ENCODE measurements around the gene SLC5A10. TPM values are rescaled to one million over a fixed set of nuclear protein-coding genes. Genes with fewer than 3 reads are reported as not detected.

Gene SLC5A10
- total RNA-seq, 1 experiment from 2014 or later, result not detected

DNA sequence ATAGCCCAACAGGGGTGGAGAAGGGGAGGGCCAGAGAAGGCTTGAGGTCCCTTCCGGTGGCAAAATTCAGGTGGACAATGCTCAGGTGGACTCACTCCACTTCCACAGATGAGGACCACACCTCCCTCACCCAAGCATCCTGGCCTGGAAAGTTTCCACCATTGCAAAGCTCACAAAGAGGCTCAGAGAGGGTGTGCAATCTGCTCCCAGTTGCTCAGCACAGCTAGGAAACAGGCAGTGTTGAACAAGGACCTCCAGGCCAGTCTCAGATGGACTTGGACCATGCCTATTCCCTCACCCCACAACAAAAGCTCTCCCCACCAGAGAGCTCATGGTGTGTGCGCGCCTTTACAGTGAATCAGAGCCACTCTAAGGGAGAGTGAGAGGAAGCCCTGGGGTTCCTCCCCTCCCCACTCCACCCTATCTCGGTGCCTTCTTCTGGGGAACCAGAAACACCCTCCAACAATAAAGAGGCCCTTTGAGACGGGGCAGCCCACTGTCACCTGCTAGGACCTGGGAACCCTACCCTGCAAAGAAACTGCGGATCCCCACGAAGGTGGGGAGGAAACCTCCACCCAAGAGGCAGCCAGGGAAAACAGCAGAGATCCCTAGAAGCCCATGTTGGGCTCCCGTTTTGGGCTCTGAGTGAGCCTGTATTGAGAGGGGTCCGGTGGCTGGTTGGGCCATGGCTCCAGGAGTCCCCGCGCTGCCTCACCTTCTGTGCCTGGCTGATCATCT lies 51.0 kb downstream of the SLC5A10 start:
- DNase-seq (ENCODE audit: low read depth), result peak; percentile 52

DNA sequence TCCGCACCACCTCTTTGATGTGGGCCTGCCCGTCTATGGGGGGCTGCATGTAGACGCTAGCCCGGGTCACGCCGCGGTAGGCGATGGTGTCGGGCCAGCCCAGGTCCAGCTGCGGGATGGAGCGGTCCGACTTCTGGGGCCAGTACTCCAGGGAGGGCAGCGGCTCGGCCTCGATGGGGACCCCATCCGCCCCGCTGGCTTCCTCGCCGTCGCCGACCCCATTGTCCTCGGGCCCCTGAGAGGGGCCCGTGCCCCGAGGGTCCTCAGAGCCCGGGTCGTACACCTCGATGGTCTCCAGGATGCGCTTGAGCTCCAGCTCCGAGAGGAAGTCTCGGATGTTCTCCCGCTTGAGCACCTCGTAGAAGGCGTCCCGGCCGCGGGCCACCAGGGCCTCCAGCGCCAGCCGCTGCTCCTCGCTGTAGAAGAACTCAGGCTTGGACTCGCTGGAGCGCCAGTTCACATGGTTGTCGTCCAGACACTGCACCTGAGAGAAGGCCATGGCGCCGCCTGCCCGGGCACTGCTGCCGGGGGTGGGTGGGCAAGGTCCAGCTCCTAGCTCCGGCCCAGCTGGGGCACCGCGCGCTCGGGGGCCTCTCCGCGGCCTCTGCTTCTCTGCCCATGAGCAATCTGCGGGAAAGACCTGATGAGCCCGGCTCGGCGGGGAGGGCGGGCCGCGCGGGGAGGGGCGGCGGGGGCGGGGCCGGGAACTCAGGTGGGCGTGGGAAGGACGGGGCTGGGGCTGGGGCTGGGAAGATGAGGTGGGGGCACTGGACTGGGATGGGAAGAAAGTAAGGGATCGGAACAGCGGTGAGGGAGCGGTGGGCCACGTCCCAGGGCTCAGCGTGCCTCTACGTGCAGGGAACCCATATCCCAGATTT lies 51.8 kb downstream of the SLC5A10 start:
- DNase-seq (ENCODE audit: low read depth), result no peak

DNA sequence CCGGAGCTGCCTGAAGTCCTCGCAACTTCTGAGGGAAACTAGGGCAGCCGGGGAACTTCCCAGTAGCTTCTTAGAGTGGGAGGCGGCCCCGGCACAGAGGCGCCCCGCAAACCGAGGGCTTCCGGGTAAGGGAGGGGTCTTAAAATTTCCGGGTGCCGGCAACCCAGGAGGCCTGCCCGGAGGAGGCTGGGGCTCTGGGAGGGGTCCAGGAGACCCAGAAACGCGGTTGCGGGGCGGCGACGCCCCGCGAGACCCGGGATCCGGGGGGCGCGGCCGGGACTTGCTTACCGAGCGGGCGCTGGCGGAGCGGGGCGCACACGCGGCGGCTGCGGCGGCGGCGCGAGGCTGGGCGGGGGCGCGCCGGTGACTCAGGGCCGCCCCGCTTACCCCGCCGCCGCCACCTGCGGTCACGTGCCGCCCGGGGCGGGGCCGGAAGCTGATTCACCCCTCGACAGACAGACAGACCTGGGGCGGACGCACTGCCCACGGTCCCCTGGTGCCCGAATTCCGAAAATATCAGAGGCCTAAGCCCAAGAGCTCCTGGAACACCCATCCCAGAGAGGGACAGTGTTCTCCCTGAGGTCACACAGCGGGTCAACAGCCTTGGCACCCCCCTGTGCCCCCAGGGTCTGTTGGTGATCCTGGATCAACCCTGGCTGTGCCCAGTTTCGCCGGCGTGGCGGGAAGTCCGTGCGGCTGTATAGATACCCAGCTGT lies 52.6 kb downstream of the SLC5A10 start, which contains the start of gene FAM83G:
FAM83G (minus strand) TSS at position 344 of the 716 bp plus-strand sequence. CDS start 723 bp downstream, outside the sequence.
- peak; percentile 84 for DNase-seq (ENCODE audit: low read depth)

DNA sequence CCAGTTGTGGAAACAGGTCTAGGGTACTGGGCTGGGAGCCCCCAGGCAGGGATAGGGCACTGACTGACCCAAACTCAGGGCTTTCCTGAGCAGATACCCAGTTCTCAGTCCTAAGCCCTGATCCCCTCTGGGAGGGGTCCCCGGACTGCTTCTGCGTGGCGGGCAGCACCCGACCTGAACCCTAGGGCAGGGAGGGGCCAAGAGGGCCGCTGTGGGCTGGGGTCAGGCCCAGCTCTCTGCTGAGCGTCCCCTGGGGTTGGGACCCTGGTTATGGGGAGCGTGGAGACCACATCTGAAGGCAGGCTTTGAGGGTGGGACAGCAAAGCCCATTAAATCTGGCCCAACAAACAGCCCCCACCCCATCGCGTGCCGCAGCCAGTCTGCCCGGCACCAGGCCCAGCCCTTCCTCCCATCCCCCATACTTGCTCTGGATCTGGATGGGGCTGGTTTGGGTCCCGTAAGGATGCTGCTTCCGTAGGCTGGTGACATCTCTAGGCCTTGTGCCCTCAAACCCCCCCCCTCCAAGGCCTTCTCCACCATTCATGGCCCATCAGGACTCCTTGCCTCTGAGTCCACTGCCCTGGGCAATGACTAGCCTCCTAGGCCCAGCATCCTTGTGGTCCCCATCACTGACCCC lies 53.3 kb downstream of the SLC5A10 start:
- DNase-seq (ENCODE audit: low read depth), result no peak

DNA sequence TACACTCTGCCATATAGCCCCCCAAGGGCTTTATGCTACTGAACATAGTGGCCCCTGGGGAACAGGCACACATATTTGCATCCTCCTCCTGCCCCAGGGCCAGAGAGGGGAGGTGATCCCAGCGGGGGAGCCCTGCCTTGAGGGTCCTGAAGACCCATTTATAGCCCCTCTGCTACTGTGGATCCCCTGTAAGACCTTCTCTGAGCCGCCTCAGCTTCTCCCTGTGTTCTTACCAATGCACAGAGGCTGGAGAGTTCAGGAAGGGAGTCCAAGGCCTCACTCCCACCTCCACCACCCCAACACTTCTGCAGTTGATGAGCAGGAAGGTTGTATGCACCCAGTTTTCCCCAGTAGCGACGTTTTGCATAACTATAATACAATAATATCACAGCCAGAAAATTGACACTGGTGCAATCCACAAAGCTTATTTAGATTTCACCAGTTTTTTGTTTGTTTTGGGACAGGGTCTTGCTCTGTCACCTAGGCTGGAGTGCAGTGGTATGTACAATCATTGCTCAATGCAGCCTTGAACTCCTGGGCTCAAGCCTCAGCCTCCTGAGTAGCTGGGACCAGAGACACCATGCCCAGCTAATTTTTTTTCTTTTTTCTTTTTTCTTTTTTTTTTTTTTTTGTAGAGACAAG lies 53.9 kb downstream of the SLC5A10 start:
- no peak for DNase-seq (ENCODE audit: low read depth)

DNA sequence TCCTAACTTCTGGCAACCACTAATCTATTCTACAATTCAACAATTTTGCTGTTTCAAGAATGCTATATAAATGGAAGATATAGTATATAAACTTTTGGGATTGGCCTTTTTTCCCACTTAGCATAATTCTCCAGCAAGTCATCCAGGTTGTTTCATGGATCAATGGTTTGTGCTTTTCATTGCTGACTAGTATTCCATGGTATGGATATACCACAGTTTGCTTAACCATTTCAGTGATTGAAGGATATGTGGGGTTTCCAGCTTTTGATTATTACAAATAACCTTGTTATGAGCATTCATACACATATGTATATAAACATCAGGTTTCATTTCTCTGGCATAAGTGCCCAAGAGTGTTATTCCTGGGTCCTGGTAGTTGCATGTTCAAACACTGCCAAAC lies 54.7 kb downstream of the SLC5A10 start:
- no peak for DNase-seq (ENCODE audit: low read depth)

DNA sequence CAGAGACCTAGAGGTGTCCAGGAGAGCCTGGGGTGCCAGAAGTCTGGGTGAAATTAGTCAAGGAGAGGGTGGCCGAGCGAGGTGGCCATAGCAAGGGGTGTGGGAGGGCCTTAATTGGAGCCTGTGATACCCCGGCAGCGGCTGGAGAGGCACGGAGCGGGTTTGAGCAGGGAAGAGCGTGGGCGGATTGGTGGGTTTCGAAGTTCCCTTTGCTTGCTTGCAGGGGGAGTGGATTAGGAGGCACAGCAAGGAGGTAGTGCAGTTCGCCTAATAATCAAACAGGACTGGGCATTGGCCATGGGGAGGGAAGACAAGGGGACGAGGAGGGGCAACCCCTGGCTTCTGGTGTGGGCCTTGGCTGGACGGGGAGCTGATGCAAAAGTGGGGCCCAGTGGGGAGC lies 58.0 kb downstream of the SLC5A10 start:
- DNase-seq (ENCODE audit: low read depth), result no peak

DNA sequence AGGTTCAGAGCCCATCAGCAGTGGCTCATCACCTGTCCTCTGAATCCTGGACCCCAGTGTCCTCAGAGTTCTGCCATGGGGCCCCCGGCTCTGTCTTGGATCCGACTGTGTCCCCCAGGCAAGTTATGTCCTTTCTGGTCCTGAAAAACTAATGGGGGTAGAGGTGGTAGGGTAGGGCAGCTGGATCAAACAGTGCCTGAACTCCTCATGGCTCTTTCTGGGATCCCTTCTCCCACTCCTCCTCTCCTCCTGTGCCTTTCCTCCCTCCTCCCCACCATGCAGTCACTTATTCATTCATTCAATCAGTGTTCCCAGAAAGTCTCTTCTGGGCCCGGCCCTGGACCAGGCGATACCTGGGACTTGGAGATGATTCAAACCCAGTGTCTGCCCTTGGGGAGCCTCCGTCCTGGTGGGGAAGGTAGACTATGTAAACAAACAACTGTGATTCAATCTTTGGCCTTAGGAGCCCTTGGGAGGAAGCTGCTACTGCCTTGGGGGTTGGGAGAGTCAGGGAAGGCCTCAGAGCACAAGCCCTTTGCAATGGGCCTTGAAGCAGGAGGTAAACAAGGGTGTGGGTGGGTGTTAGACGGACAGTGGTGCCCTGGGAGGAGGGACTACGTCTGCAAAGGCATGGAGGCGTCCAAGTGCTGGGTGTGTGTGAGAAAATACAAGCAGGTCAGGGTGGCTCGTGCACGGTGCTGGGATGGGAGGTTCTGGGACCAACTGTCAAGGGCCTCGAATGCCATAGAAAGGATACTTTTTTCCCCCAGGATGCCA lies 59.0 kb downstream of the SLC5A10 start:
- peak; percentile 83 for DNase-seq (ENCODE audit: low read depth)

DNA sequence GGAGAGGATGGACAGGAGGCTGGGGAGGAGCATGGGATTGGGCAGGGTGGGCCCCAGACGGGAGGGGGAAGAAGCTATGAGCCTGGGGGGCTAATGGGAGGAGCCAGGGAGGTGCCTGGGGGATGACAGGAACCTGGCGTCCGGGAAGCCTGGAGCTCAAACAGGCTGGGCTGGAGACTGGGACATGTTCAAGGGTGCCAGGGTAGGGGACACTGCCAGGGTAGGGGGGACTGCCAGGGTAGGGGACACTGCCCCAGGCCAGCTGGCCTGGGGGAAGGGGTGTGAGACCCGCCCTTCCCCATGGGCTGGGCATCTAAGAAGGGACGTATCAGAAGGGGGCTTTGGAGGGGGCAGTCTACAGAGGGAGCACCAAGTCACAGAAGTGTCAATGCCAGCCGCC lies 59.6 kb downstream of the SLC5A10 start:
- no peak for DNase-seq (ENCODE audit: low read depth)

DNA sequence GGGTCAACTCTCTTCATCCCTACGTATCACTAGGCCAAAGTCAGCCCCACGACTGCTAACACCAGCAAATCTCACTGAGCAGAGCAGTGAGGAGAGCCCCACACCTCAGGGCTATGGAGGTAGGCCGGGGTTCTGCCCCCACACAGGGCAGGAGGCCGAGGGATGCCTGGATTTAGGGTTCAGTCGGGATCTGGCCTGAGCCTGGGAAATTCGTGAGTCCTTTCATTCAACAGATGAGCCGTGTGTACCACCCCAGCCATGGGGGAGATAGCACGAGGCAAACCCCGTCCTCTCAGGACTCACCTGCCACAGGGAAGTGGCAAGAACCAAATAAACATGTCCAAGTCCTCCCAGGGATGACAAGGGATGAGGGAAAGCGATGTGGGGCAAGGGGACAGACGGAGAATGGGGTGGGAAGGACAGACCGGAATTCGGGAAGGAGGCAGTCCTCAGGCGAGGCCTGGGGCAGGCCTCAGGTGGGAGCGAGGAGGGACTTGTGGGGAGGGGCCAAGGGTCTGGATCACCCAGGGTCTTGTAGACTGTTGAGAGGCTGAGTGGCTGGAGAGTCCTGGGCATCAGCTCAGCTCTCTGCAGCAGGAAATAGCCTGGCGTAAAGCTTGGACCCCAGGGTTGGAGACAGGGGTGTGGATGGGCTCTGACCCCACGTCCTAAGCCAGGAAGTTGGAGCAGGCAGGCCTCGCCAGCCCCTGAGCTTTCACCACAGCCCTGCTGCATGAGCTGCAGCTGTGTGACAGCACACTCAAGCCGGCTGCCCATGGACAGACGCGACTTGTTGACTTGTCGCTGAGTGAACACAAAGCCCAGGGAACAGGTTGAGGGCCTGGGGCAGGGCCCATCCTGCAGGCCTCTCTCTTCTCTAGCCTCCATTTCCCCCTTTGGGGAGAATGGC lies 60.5 kb downstream of the SLC5A10 start:
- DNase-seq (ENCODE audit: low read depth), result no peak

DNA sequence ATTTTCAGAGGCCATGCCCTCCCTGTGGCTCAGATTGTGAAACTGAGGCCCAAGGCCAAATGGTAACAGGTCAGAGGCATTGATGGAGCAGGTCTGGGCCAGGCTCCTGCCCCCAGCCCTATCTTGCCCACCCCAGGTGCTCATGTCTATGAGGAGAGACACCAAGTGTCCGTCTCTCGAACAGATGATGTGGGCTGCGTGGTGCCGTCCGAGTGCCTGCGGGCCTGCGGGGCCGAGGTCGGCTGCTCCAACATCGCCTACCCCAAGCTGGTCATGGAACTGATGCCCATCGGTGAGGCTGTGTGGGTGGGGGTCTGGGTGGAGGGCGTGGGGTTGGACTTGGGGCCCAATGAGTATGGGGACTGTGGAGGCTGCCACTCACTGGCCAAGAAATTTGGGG lies 61.3 kb downstream of the SLC5A10 start:
- no peak for DNase-seq (ENCODE audit: low read depth)

DNA sequence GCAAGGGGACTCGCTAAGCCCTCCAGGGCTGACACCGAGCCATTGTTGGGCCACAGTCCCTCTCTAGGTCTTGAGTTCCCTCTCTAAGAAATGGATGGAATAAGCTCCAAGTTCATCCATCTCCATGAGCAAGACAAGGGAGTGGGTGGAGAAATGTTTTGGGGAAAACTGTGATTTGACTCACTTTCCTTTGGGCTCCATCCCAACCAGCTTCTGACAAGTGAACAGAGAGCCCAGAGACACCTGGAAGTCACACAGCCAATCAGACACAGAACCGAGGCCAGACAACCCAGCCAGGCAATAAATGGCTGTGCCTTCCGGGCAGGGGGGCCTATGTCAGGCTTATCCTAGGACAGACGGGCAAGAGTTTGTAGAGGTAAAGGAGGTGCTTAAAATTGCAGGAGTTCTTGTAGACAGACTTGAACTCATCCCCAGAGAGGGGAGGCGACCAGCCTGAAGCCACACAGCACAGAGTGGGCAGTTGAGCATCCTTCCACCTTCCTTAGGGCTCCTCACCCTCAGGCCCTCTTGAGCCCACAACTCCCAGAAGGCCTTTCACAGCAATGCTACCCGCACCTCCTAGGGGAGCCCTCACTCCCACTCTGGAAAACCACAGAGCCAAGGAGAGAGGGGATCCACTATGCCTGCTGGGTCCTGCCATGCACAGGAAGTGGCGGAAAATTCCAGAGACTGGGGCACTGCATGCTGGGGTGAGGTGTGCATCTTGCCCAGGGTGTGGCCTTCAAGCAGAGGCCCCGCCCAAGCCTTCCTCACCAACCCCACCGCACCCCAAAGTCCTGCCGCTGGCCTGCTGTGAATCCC lies 62.1 kb downstream of the SLC5A10 start:
- DNase-seq (ENCODE audit: low read depth), result no peak

DNA sequence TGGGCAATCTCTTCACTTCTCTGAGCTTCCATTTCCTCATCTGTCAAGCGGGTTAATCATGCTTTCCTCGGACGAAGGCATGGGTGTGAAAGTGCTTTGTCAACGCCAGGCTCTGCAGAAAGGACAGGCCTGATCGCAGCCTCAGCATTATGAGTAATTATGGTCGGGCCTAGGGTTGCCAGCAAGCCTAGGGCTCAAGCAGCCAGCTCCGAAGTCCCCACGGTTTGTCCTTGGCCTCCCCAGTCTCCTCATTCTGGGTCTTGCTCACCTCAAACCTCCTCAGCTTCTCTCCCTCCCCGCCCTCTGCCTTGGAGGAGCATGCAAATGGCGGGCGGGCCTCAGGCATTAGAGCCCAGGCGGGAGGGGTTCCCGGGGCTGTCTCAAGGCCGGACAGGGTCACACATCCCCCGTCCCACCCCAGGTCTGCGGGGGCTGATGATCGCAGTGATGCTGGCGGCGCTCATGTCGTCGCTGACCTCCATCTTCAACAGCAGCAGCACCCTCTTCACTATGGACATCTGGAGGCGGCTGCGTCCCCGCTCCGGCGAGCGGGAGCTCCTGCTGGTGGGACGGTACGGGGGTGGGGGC lies 62.8 kb downstream of the SLC5A10 start:
- no peak for DNase-seq (ENCODE audit: low read depth)

DNA sequence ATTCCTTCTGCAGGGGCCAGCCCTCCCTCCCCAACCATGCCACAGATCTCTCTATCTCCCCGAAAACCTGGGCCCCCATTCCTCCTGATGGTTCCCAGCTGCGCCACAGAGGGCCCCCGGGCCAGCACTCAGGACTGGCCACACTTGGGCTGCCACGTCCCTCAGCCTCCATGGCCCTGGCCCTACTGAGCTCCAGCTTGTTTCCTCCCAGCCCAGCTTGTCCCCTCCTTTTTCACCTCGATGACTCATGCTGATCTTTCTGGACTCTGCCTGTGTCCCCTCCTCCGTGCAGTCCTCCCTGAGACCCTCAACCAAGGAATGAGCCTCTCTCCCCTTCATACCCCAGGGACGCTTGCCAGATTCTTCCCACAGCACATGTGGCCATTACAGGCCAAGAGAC lies 63.5 kb downstream of the SLC5A10 start:
- no peak for DNase-seq (ENCODE audit: low read depth)

DNA sequence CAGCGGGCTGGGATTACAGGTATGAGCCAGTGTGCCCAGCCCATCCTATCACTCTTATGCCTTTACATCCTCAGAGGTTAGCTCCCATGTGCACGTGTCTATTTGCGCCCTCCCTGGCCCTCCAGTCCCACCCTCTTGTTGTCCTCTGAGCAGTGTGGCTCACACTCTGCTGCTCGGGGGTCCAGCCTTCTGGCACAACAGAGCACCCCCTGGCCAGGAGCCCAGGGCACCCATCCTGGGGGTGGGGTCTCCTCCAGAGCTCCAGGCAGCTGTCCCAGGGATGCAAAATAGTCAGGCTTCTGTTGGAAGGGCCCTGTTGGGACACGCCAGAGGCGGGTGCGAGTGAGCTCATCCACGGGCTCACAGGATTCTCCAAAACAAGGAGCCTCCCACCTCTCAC lies 64.3 kb downstream of the SLC5A10 start:
- no peak for DNase-seq (ENCODE audit: low read depth)

DNA sequence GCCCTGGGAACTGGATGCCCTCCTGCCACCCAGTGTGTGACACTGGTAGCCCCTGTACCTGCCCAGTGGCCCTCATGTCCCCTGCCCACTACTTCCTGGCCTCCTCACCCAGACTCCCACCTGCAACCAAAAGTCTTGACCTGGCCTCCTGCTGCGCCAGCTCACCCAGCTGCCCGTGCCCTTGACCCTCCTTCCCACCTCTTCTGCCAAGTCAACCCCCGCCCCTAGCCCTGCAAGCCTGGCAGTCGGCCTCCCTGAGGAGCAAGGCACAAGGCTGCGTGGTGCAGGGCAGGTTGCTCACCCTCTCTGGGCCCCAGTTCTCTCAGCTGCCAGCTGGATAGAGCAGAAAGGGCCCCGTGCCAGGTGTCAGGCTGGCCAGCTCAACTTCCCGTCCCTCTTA lies 64.9 kb downstream of the SLC5A10 start:
- no peak for DNase-seq (ENCODE audit: low read depth)

DNA sequence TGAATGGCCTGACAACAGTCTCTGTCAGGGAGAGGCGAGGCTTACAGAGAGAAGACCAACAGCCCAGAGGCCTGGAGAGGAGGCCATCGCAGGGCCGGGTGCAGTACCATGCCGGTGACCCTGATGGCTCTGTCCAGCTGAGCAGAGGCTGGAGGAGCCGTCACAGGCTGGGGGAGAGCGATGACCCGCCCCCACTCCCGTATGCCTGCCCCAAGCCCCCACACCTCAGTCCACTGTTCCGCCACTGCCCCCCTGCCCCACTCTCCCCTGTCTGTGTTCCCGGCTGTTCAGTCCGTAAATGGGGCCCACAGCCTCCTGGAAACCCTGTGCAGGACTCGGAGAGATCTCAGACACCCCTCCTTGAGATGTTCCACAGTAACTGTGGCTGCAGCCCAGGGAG lies 65.4 kb downstream of the SLC5A10 start:
- DNase-seq (ENCODE audit: low read depth), result no peak
